NCI-H2196 treated with DMSO at 0.1 percent for 48 hours (cell line): ENCODE data around the gene TMC6.
"Not testable (repeated sequence)": the region's sequence is repeated elsewhere in the genome, so short reads cannot be mapped to it uniquely, and the experiment has no call there.

Experiments
- DNase-seq: peaks from one replicate; lab custom pipeline; 2025; ENCODE audit not compliant: unreplicated experiment; lab: John Stamatoyannopoulos, UW

Gene TMC6

GRCh38 chr17:78081551-78081950 is 47.0 kb downstream of the TMC6 start:
- no peak for DNase-seq

DNA sequence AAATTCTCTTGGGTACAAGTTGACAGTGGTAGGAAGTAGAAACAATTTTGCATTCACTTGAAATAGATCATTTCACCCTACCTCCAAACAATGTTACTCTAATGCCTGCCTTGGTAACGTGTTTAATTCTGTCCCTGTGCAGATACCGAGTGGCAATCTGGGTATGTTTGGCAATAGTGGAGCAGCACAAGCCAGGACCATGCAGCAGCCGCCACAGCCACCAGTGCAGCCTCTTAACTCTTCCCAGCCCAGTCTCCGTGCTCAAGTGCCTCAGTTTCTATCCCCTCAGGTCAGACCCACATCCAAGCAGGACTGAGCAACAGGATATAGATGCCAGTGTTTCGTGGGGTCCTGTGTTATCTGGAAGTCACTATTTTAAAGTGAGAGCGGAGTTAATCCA is 49.3 kb downstream of the TMC6 start:
- no peak for DNase-seq

DNA sequence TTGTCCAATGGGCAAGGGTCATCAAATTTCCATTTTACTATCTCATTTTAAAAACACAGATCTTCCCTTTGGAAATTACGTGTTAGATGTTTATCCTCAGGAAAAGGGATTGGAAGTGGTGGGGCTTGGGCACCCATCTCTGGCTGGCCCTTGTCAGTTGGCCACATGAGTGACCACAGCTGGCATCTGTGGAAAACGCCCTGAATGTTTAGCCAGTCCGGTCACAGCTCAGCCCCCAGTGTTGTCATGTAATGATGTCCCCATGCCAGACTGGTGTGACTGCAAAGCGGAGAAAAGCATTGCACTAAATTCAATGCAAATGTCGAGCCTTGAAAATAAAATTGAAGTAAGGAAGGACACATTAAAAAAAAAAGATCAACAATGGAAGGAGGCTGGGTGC is 53.0 kb downstream of the TMC6 start:
- no peak for DNase-seq

GRCh38 chr17:78075011-78075410 is 53.5 kb downstream of the TMC6 start:
- DNase-seq: no peak

DNA sequence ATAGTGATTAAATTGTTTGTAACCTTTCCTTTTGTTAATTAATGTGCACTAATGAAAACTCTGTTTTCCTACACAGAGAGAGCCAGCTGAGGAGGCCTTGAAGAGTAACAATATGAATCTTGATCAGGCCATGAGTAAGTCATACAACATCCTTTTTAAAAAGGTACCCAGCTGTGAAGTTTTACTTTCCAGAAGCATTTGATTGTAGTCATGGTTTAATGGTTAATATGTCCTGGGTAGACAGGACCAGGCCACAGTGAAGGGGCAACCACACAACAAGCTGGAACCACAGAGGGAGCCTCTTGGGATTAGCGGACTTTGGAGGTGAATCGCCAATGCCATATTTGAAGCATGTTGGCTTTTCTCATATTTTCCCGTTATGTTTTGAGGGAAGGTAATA is 55.6 kb downstream of the TMC6 start:
- no peak for DNase-seq

DNA sequence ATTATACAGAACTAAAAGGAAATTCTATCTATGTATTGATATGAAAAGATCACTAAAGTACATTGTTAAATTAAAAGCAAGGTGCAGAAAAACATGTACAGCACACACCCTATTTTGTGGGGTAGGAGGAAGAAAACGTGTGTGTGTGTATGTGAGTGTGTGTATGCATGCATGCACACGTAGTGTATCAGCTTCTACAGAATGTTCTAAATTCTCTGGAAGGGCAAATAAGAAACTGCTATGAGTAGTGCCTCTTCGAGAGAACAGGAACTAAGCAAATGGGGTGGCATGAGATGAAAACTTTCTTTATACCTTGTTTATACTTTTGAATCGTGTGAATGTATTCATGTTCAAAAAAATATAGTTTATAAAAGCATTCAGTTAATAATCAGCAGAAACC is 58.9 kb downstream of the TMC6 start:
- no peak for DNase-seq

- DNase-seq: not testable (repeated sequence)
Observed at GRCh38 chr17:78066976-78067375, 61.6 kb downstream of the TMC6 start.

DNA sequence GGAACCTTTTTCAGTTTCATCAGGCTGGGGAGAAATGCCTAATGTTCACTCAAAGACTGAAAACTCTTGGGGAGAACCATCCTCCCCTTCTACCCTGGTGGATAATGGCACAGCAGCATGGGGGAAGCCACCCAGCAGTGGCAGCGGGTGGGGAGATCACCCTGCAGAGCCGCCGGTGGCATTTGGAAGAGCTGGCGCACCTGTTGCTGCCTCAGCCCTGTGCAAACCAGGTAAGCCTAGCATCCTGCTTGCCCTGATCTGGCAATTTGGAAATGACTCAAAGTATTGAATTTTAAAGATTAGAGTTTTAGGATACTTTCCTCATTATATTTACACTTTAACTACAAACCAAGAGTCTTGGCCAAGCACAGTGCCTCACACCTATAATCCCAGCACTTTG is 63.8 kb downstream of the TMC6 start:
- DNase-seq: no peak

GRCh38 chr17:78063489-78063888 is 65.1 kb downstream of the TMC6 start:
- DNase-seq: no peak

DNA sequence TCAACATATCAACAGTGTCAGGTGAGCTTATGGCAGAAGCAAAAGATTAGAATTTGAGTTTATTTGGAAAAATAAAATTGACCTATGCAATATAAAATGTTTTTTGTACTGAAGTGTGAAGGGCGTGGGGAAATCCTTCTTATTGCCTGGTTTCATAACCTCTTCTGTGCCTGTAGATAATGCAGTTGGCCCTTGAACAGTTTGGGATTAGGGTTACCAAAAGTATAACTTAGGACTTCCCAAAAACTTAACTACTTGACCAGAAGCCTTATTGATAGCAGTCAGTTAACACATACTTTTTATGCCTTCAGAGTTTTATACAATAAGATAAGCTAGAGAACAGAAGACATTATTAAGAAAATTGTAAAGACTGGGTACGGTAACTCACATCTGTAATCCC is 66.0 kb downstream of the TMC6 start:
- DNase-seq: no peak
